IMR-90 (cell line): ENCODE data around the gene SLFNL1.

Source experiments
- BHLHE40 ChIP-seq: fragments of 150-350 bp; IDR thresholded peaks from 2 replicates; pipeline ENCODE4 v1.6.1; 2016; ENCODE audit warnings: mild to moderate bottlenecking, low read depth, low read length
- MAZ ChIP-seq: IDR thresholded peaks from 2 replicates; pipeline ENCODE4 v1.6.1; 2012; ENCODE audit warnings: low read depth, mild to moderate bottlenecking, low read length, improper control_type of control experiment, moderate library complexity, borderline replicate concordance
- POLR2A ChIP-seq: IDR thresholded peaks from 2 replicates; pipeline ENCODE4 v1.6.1; 2012; ENCODE audit warnings: mild to moderate bottlenecking, low read depth, low read length
- RFX5 ChIP-seq: IDR thresholded peaks from 2 replicates; pipeline ENCODE4 v1.8.0; 2012; ENCODE audit warnings: low read depth, mild to moderate bottlenecking, low read length, moderate library complexity
- TF ChIP-seq, protein P1 (sequence below): conservative IDR thresholded peaks from 2 replicates; pipeline ENCODE4 v1.5.1; 2012; ENCODE audit warnings: mild to moderate bottlenecking, low read depth, low read length, improper control_type of control experiment
- TF ChIP-seq, protein P2 (sequence below): fragments of 150-350 bp; IDR thresholded peaks from 2 replicates; pipeline ENCODE4 v1.6.1; 2016; ENCODE audit warnings: low read depth, mild to moderate bottlenecking, low read length, moderate library complexity, borderline replicate concordance

DNA sequence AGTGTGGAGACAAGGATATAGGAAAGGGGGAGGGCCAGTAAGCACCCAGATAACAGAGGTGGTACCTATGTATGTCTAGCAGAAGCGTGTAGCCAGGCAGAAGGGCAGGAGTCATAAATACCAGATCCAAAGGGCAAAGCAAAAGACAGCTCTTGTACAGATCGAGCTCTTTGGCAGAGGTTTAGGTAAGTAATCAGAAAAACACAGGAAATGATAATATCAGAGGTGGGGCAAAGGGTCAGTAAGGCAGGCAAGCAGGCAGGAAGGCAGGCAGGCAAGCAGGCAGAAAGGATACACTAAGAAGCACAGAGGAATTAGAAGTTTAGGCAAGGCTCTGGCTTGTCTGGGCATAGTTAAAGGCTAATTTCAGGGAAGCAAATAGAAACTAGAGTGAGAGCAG lies 22.7 kb upstream of the SLFNL1 start:
- TF ChIP-seq, protein P1, sequence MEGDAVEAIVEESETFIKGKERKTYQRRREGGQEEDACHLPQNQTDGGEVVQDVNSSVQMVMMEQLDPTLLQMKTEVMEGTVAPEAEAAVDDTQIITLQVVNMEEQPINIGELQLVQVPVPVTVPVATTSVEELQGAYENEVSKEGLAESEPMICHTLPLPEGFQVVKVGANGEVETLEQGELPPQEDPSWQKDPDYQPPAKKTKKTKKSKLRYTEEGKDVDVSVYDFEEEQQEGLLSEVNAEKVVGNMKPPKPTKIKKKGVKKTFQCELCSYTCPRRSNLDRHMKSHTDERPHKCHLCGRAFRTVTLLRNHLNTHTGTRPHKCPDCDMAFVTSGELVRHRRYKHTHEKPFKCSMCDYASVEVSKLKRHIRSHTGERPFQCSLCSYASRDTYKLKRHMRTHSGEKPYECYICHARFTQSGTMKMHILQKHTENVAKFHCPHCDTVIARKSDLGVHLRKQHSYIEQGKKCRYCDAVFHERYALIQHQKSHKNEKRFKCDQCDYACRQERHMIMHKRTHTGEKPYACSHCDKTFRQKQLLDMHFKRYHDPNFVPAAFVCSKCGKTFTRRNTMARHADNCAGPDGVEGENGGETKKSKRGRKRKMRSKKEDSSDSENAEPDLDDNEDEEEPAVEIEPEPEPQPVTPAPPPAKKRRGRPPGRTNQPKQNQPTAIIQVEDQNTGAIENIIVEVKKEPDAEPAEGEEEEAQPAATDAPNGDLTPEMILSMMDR = no peak
- TF ChIP-seq BHLHE40 (no peak), RFX5 (no peak), MAZ (no peak), POLR2A (no peak)
- TF ChIP-seq, protein P2, sequence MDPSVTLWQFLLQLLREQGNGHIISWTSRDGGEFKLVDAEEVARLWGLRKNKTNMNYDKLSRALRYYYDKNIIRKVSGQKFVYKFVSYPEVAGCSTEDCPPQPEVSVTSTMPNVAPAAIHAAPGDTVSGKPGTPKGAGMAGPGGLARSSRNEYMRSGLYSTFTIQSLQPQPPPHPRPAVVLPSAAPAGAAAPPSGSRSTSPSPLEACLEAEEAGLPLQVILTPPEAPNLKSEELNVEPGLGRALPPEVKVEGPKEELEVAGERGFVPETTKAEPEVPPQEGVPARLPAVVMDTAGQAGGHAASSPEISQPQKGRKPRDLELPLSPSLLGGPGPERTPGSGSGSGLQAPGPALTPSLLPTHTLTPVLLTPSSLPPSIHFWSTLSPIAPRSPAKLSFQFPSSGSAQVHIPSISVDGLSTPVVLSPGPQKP = no peak
